Fibroblast of lung (primary cell): ENCODE measurements around the gene ARHGAP6. TPM values are rescaled to one million over a fixed set of nuclear protein-coding genes. Genes with fewer than 3 reads are reported as not detected.
"Not testable (repeated sequence)": the region's sequence is repeated elsewhere in the genome, so short reads cannot be mapped to it uniquely, and the experiment has no call there.

ENCODE experiments used
- DNase-seq, 2 donors: peaks; one replicate each; pipeline versions ENCODE4 v3.0.0 to v3.0.0-alpha.2; 2010; ENCODE audit warnings: low read depth in 2 of 2
- H2AFZ ChIP-seq: 2 replicates; pipeline ENCODE4 v1.5.1; 2012; ENCODE audit warnings: low read length, control low read depth, inconsistent platforms
- H3K27ac ChIP-seq: 2 replicates; pipeline ENCODE4 v1.5.1; 2011; ENCODE audit warnings: low read length, control low read depth; ENCODE audit not compliant: insufficient read depth
- H3K27me3 ChIP-seq: 2 replicates; pipeline ENCODE4 v1.5.1; 2011; ENCODE audit warnings: mild to moderate bottlenecking, low read length; ENCODE audit not compliant: control insufficient read depth, insufficient read depth
- H3K36me3 ChIP-seq: 2 replicates; pipeline ENCODE4 v1.5.1; 2011; ENCODE audit warnings: low read length; ENCODE audit not compliant: control insufficient read depth, insufficient read depth
- H3K4me1 ChIP-seq: 2 replicates; pipeline ENCODE4 v1.5.1; 2011; ENCODE audit warnings: low read length; ENCODE audit not compliant: control insufficient read depth, insufficient read depth; ENCODE audit errors: extremely low read depth
- H3K4me2 ChIP-seq: 2 replicates; pipeline ENCODE4 v1.5.1; 2011; ENCODE audit warnings: low read length, control low read depth; ENCODE audit not compliant: insufficient read depth; ENCODE audit errors: extremely low read depth
- H3K4me3 ChIP-seq, 4 experiments: fragments of 200-600 bp in 1 of 4; sonication (generic) in 1 of 4; replicated peaks in 1 of 4; 2 replicates each; pipeline ENCODE4 v1.5.1; 2011 to 2016; ENCODE audit warnings: low read length in 4 of 4, low read depth in 3 of 4, mild to moderate bottlenecking in 3 of 4, control low read depth in 2 of 4, inconsistent platforms in 1 of 4, mixed read lengths in 1 of 4; ENCODE audit not compliant: insufficient read depth in 1 of 4; ENCODE audit errors: control extremely low read depth in 1 of 4
- H3K79me2 ChIP-seq: 2 replicates; pipeline ENCODE4 v1.5.1; 2012; ENCODE audit warnings: mild to moderate bottlenecking, low read length, inconsistent platforms; ENCODE audit not compliant: control insufficient read depth, insufficient read depth
- H3K9ac ChIP-seq: 2 replicates; pipeline ENCODE4 v1.5.1; 2011; ENCODE audit warnings: mild to moderate bottlenecking, low read length, control low read depth; ENCODE audit not compliant: insufficient read depth
- H3K9me3 ChIP-seq: 2 replicates; pipeline ENCODE4 v1.5.1; 2012; ENCODE audit warnings: low read depth, low read length; ENCODE audit not compliant: control insufficient read depth, insufficient read depth
- H4K20me1 ChIP-seq: 2 replicates; pipeline ENCODE4 v1.5.1; 2011; ENCODE audit warnings: low read length; ENCODE audit not compliant: control insufficient read depth, insufficient read depth; ENCODE audit errors: extremely low read depth
- CTCF ChIP-seq, 2 donors: IDR thresholded peaks in 1 of 2; conservative IDR thresholded peaks in 1 of 2; 1 replicate in 1 of 2; 2 replicates in 1 of 2; pipeline ENCODE4 v1.5.1; 2011 to 2012; ENCODE audit warnings: low read length in 2 of 2, control low read depth in 1 of 2, inconsistent platforms in 1 of 2, low read depth in 1 of 2, mild to moderate bottlenecking in 1 of 2
- EZH2 ChIP-seq: IDR thresholded peaks from 2 replicates; pipeline ENCODE4 v1.5.1; 2012; ENCODE audit warnings: low read length, control low read depth, mild to moderate bottlenecking; ENCODE audit errors: missing control alignments
- polyA plus RNA-seq, 2 donors: library from polyadenylated mRNA; depleted of rRNA in 1 of 2; stranded (reverse) in 1 of 2; unstranded in 1 of 2; fragments of >200 nt; gene quantifications; 2 replicates each; pipeline ENCODE4 v1.2.1, GENCODE V29; 2011 to 2012; ENCODE audit warnings: missing spikeins in 1 of 2
- total RNA-seq: library from RNA; depleted of rRNA; stranded (reverse); fragments of >200 nt; gene quantifications from 2 replicates; pipeline ENCODE4 v1.2.1, GENCODE V29; 2014

The ARHGAP6 gene
- total and polyA plus RNA-seq, 2 donors (not counting 1 experiment from before 2014, with no cell fraction given), result 5.9 to 11.7 TPM

- H2AFZ ChIP-seq, result no peak overlapping the region
- no peak overlapping the region for H3K4me3 ChIP-seq
- H3K9ac ChIP-seq, result no peak overlapping the region
- no peaks in the 10 kb centered on the region for H3K36me3 ChIP-seq
- no peaks in the 10 kb centered on the region for H3K9me3 ChIP-seq
- peak; percentile 16 to 31 for DNase-seq
- no peak for TF ChIP-seq CTCF (conservative IDR thresholded peaks at IDR 0.05 in 1 of 2, IDR thresholded peaks at IDR 0.05 in 1 of 2; ENCODE audit: low read depth in 1 of 2, low read length in 2 of 2)
- no peak for TF ChIP-seq EZH2
- no peak overlapping the region for H3K4me2 ChIP-seq
- H3K4me1 ChIP-seq, result peaks cover 3% of the 10 kb centered on the region
- H4K20me1 ChIP-seq, result no peaks in the 10 kb centered on the region
- no peak overlapping the region for H3K27ac ChIP-seq
- no peaks in the 10 kb centered on the region for H3K27me3 ChIP-seq
- H3K79me2 ChIP-seq, result no peaks in the 10 kb centered on the region
These were observed 135.1 kb downstream of the ARHGAP6 start for GRCh38 chrX:11530621-11531020.

- no peak for DNase-seq
- H3K9ac ChIP-seq, result no peak overlapping the region
- TF ChIP-seq EZH2, result no peak
- no peak for TF ChIP-seq CTCF (conservative IDR thresholded peaks at IDR 0.05 in 1 of 2, IDR thresholded peaks at IDR 0.05 in 1 of 2; ENCODE audit: low read depth in 1 of 2, low read length in 2 of 2)
- H3K4me3 ChIP-seq, result no peak overlapping the region
- no peaks in the 10 kb centered on the region for H3K9me3 ChIP-seq
- H3K27me3 ChIP-seq, result no peaks in the 10 kb centered on the region
- no peaks in the 10 kb centered on the region for H4K20me1 ChIP-seq
- no peaks in the 10 kb centered on the region for H3K79me2 ChIP-seq
- H2AFZ ChIP-seq, result no peak overlapping the region
- H3K36me3 ChIP-seq, result no peaks in the 10 kb centered on the region
- H3K4me1 ChIP-seq, result peaks cover 3% of the 10 kb centered on the region
- H3K27ac ChIP-seq, result no peak overlapping the region
- no peak overlapping the region for H3K4me2 ChIP-seq
These were observed 137.1 kb downstream of the ARHGAP6 start for GRCh38 chrX:11528623-11529022.

GRCh38 chrX:11525685-11526084 lies 140.0 kb downstream of the ARHGAP6 start:
- Histone ChIP-seq H3K27ac (no peak overlapping the region), H4K20me1 (no peaks in the 10 kb centered on the region), H3K4me2 (no peak overlapping the region), H2AFZ (no peak overlapping the region), H3K4me1 (no peaks in the 10 kb centered on the region), H3K36me3 (no peaks in the 10 kb centered on the region), H3K9ac (no peak overlapping the region), H3K27me3 (no peaks in the 10 kb centered on the region), H3K9me3 (no peaks in the 10 kb centered on the region), H3K79me2 (no peaks in the 10 kb centered on the region), H3K4me3 (no peak overlapping the region)
- DNase-seq, result no peak
- TF ChIP-seq CTCF (conservative IDR thresholded peaks at IDR 0.05 in 1 of 2, IDR thresholded peaks at IDR 0.05 in 1 of 2; ENCODE audit: low read depth in 1 of 2, low read length in 2 of 2) (no peak), EZH2 (no peak)

GRCh38 chrX:11519234-11519633 lies 146.5 kb downstream of the ARHGAP6 start:
- not testable (repeated sequence) for H3K79me2 ChIP-seq, H3K9ac ChIP-seq, H3K9me3 ChIP-seq, H3K27me3 ChIP-seq, H3K27ac ChIP-seq, DNase-seq, H3K4me3 ChIP-seq, H3K4me2 ChIP-seq, H4K20me1 ChIP-seq, H3K36me3 ChIP-seq, H3K4me1 ChIP-seq, H2AFZ ChIP-seq
